NCI-H2107 (cell line): Measurements from ENCODE around the gene SPATA12.

Source experiments
- DNase-seq: peaks from one replicate; lab custom pipeline; 2025; lab: John Stamatoyannopoulos, UW

The SPATA12 gene, protein sequence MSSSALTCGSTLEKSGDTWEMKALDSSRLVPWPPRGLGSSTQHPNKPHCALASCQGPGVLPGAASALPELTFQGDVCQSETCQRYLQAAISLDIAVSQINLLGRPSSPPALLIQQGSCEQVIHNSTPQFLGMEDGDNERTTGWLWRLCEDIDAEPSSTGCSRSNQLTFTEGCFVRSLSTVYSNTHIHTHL

DNA sequence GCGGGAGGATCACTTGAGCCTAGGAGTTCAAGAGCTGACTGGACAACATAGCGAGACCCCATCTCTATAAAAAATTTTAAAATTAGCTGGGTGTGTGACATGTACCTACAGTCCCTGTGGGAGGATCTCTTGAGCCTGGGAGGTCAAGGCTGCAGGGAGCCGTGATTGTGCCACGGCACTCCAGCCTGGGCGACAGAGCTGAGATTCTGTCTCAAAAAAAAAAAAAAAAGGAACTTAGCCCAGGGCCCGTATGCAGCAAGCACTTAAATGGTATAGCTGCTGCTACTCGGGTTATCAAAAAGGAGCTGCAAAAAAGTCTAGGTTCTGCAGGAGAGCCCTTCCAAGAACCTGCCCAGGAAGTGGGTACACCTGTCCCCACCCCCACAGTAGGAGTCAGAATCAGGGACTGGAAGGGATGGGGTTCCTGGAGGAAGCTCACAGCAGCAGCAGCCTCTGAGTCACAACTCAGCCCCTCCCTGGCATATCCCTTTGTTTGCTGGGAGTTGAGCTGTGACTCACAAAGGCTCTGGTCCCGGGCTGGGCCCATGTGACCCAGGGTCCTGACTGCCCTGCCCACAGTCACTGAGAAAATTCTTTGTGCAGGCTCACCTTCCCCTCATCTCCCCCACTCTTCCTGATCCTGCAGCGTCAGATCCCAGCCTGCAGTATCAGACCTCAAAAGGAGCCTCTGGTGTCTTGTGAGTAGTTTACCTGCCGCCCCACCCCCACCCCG is at the start of gene SPATA12:
TSS of gene SPATA12 (plus strand) at position 576 of the 733 bp plus-strand sequence. CDS start 13,031 bp downstream, outside the sequence.
- no peak for DNase-seq

DNA sequence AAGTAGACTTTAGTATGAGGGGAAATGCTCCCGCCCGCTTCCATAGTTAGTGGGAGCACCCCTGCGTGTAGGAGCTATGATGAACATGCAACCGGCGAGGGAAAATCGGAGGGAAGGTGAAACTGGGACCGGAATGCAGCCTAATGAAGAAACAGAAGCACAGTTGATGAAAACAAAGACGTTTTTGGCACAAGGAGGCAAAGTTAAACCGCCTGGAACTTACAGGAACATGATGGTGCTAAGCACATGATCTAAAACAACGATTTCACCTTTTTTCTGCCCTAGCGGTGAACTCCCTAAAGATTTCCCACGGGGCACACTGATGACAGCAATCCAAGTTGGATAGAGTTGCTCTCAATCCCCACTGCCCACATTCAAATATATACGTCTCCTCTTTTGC is 49.4 kb upstream of the SPATA12 start:
- no peak for DNase-seq

DNA sequence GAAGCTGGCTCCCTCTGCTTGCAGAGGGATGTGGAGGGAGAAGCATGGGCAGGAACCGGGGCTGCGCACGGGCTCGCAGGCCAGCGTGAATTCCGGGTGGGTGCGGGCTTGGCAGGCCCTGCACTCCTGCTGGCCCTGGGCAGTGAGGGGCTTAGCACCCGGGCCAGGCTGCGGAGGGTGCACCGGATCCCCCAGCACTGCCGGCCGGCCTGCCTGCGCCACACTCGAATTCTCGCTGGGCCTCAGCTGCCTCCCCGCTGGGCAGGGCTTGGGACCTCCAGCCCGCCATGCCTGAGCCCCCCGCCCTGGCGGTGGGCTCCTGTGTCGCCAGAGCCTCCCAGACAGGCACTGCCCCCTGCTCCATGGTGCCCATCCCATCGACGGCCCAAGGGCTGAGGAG is 47.6 kb upstream of the SPATA12 start:
- DNase-seq, result no peak

DNA sequence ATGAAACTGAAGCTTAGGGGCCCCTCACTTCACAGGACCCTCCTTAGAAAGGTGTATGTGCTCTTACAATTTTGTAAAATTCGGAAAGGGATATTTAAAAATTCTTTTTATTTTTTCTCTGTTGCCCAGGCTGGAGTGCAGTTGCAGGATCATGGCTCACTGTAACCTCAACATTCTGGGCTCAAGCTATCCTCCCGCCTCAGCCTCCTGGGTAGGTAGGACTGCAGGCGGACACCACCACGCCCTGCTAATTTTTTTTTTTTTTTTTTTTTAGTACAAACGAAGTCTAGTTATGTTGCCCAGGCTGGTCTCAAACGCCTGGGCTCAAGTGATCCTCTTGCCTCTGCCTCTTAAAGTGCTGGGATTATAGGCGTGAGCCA is 45.1 kb upstream of the SPATA12 start:
- DNase-seq, result no peak

DNA sequence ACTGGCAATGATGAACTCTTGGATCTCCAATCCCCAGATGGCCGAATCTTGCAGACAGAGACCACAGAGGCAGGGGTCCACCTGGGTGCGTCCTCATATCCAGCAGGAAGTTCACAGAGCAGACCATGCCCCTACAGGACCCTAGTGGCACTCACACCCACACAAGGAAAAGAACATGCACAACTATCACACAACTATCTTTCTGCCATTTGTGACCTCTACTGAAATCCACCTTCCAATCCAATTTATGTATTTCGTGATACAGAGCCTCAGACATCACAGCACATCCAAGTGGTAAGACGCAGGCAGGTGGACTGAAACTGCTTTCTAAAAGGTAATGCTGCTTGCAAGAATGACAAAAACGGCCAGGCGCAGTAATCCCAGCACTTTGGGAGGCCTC is 44.6 kb upstream of the SPATA12 start:
- no peak for DNase-seq

DNA sequence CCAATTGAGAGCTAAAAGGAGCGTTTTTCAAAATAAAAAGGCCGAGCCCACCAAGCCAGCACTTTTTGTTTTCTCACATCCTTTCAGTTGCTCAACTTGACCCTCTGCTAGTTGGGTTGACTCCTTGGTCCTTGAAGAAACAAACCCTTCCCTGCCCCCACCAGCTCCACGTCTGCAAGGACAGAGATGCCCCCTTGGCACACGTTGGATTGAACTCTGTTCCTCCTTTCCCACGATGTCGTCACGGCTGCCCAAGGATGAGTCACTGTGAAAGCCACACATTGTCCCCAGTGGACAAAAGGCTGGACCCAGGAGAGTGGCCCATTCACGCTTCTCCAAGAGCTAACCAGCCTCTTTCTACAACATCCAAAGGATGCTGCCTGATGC is 43.0 kb upstream of the SPATA12 start:
- no peak for DNase-seq

DNA sequence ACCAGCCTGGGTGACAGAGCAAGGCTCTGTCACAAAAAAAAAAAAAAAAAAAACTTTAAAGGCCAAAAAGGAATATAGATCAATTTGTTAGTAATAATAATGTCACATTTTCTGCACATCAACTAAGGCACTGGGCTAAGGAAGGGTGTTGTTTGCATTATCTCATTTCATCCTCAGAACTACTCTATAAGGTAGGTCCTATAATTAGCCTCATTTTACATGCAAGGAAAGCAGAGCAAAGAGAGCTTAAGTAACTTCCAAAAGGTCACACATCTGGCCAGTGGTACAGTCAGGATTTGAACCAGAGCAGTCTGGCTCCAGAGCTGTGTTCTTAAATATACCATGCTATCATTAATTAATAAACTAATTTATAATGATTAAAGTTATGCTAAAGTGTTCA is 42.2 kb upstream of the SPATA12 start:
- DNase-seq, result no peak

DNA sequence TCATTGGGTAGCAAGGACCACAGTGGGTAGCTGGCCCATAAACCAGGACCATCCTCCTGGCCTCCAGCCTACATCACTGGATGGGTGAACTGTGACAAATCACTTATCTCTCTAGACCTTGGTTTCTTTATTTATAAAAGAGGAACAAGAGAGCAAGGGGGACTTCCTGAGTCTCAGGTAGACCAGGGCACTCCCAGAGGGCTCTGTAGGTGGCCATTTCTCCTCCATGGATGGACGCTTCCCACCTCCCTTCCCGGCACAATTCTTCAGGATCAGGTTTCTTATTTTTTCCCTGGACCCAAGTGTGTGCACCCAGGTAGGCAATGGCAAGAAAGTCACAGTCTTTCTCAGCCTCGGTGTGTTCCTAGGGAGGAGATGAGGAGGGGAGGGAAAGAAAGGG is 41.4 kb upstream of the SPATA12 start:
- DNase-seq, result no peak

DNA sequence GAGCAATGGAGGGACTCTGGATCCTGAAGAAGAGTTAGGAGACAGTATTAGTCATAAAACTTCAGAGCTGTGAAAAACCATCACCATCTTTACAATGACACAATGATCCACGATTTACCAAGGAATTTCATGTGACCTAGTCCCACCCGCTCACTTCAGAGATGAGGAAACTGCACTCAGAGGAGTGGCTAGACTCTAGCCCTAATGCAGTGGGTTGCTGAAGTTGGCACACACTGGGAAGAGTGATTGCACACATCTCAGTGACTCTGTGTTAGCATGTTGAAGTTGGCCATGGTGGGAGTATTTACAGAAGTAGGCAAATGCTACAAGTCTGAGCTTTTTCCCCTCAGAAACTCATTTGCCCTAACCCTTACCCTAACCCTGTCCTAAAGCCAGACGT is 35.2 kb upstream of the SPATA12 start:
- DNase-seq, result no peak

DNA sequence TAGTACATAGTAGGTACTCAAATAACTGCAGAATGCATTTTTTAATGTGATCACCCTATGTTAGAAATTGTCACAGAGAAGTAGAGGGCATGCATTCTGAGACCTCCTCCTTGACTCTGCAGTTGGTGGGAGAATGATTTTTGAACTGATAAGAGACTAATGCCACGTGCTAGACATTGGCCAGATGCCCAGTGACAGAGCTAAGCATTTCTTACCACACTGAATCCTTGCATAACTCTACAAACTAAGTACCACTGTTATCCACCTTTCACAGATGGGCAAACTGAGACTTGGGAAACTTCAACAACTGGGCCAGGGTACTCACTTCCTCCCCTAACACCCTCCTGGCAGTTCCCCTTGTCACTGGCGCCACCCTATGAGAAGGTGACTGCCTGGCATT is 33.5 kb upstream of the SPATA12 start:
- DNase-seq, result no peak

DNA sequence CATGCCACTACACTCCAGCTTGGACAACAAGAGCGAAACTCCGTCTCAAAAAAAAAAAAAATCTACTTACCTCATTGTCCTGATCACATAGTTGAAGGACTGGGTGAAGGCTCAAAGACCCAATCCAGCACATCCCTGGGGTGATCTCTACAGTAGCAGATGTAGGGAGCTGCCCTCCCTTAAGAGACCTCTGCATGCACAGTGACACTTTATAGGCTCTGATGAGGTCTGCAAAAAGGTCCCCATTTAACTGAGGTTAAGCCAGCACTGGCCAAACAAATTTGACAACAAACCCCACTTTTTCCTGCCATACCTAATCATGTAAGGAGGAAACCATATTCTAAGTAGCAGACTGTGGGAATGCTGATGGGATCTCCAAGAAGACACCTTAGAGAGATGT is 31.1 kb upstream of the SPATA12 start:
- DNase-seq, result no peak

DNA sequence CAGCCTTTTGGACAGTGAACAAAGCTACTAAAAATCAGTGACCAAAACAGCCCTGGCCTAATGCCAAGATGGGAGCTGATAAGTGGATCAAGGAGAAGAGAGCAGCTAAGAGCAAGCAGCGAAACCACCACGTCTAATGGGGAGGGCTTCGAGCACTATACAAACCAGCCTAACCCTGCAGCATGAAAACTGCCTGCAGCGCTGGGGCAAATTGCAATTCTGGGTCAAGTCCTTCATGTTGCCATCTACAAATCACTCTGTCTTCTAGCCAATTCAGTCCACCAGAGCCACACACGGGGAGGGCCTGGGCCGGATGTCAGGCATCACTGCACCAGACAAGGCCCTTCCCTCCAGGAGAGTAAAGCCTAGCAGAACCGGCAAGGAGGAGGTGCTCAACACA is 30.5 kb upstream of the SPATA12 start:
- no peak for DNase-seq

DNA sequence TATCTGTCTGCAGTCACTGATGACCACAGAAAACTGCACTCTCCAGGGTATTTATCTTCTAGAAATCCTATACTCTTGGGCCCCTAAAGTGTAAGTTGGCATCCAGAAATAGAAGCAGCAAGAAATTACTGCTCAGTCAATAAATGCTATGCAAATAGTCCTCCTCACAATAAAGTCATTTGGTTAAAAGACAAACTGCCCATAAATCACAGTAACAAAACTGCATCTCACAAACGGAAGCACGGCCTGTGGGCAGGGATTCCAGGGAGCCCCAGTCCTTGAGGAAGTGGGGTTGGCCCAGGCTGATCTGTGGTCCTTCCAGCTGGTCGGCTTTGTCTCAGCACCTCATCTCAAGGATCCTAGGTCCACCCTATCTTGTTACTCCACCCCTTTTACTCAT is 29.7 kb upstream of the SPATA12 start:
- no peak for DNase-seq

DNA sequence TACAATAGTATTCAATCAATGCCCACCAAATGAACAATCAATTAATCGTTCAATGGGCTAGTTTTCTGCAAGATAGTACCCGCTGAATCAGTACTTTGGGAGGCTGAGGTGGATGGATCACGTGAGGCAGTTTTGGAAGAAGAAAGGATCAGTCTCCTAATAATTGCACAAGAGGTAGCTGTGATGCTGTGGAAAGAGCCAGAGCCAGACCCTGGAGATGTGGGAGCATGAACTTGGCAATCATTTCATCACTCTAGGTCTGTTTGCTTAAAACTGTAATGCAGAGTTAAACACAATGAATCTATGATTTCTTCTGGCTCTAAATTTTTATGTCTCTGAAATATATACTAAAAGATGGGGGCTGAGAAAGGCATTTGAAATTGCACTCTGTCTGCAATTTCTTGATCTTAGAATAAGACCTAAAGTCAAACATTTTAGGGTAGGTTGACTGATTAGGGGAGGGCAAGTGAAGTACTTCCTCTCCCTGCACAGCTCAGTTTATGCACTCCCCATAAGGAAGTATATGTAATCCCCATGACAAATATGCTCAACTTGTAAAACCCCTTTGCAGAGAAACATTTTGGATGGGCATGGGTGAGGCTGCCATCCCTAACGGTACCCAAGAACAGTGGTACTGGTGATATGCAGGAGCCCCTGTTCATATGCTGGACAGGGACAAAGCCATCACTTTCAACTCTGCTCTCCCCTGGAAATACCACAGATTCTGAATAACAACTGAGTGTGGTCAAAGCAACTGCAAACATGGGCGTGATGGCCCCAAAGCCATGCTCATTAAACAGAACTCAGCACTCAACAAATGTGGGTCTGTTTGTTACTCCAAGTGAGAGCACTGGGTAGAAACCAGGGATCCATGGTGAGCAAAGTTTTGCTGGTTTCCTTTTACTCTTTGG is 28.6 kb upstream of the SPATA12 start:
- DNase-seq, result no peak

DNA sequence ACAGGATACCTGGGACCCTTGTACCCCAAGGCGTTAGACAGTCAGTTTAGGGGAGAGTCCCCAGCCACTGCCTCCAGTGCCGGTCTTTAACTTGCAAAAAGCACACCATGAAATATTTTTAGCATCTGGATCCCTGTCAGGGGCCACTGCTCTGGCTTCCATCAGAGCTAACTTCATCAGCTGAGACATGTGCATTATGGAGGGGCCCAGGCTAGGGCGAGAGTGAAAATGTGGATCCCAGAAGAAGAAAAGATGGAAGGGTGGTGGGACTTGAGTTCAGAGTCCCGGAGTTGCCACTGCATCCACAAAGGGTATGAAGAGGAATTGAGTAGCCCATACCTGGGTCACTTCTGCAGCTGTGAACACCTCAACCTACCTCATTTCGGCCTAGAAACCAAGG is 23.5 kb upstream of the SPATA12 start:
- no peak for DNase-seq

DNA sequence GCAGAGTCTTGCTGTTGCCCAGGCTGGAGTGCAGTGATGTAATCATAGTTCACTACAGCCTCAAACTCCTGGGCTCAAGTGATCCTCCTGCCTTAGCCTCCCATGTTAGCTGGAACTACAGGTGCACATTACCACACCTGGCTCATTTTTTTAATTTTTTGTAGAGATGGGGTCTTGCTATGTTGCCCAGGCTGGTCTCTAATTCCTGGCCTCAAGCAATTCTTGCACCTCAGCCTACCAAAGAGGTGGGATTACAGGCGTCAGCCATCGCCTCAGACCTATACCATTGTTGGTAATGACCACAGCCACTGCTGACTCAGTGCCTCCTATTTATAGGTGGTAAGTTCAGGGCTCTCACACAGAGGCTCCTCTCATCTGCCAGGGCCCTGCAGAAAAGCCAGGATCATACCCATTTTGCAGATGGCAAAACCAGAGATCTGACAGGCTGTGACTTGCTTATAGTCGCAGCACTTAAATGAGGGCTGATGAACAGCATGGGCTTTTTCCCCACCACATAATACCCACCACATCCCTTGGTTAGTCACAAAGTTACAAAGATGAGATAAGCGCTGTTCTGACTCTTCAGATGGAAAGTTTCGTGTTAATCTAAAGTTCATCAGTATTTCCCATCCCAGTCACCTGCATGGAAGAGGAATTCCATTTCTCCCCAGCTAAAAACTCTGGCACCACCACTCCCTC is 21.8 kb upstream of the SPATA12 start:
- DNase-seq, result no peak

DNA sequence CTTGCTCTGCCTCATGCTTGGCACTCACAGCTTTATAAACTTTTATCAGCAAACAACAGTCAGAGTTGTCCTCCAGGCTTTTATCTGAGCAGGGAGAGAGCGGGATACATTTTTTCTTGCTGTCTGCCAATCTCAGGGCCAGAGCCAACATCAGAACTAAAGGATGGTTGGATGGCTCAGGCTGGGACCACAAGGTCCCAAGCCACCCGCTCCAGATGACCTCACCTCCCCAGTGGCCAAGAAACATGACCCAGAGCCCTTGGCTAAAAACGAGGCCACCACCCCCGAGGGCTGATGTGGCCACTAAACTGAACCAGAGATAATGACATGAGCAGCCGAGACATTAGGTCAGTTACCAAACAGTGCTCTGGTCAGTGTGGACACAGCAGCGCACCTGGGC is 18.8 kb upstream of the SPATA12 start:
- no peak for DNase-seq

DNA sequence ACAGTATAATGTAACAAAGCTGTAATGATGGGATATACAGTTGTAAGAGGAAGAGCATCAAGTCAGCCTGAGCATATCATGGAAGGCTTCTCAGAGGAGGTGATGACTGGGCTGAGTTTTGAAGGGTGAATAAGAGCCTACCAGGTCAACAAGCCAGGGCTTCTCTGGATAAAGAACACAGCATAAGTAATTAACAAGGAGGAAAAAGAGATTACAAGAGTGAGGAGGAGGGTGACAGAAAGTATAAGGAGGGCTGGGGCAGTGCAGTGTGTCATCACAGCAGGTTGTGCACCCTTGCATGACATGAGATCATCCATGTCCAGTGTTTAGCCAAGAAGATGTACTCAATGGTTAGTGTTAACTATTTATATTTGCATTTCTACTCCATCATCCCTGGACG is 16.9 kb upstream of the SPATA12 start:
- DNase-seq, result no peak

DNA sequence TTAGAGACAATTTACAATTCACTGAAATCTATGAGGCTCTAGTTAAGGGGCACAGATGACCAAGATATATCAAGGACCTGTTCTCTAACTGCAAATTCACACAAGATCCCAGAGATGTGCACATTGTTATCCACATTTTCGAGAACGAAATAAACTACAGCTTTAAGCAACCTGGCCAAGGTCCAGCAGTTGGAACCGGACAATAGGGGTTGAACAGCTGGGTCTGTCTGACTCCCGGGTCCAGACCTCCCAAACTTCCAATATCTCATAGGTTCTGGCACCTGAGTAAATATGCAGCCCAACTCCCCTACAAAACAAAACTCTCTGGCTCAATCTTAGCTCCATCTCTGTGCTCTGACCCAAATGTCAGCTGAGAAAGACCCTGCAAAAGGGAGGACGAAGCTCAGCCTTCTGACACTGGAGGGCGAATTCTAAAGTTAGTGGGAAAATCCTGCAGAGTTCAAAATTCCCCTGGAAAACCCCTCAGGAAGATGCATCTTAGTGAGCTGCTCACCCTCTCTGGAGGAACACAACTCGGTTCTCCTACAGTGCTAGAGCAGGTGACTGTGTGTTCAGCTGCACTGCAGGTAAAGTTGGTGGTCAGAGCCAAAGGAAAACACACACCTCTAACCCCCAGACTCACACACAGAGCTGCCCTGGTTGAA is 14.2 kb upstream of the SPATA12 start:
- no peak for DNase-seq

DNA sequence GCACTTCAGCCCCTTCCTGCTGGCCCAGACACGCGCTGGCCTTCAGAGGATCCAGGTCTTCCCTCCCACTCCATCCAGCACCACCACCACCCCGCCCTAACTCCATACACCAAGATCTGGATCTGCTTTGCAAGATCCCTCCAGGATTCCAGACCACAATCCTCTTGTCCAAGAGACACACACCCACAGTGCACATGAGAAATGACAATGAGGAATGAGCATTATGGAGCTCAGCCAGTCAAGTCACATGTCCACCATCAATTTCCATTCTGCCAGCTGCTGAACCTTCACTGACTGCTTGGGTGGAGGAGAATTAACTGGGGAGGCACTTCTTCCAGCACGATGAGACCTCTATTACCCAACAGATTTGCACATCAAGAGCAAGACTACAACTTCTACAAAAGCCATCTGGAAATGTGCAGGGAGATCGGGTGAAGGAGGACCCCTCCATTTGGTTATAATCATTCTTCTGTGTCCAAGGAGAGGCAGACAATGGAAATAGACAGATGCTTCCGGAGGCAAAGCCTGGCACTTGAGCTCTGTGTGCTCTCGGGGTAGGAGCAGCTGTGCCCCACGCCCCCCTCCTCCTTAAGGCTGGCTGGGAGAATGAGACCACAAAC is 12.3 kb upstream of the SPATA12 start:
- no peak for DNase-seq

DNA sequence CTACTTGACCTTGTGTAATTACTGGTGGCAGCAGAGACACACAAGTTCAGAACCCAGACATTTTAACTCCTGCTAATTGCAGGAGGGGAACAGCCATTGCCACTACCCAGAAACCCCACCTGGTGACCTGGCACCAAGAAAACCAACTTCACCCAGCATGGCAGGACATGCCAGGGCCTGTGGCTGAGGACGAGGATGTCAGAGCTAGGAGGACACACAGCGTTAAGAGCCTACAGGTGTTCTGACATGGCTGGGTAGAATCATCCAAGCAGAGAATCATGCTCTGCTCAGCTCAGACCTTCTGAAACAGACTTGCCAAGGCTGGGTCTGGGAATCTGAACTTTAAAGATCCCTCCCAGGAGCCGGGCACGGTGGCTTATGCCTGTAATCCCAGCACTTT is 11.7 kb upstream of the SPATA12 start:
- DNase-seq, result no peak
